Parietal lobe (tissue), 1 donor: ENCODE data around the gene AKAIN1. TPM values are rescaled to one million over a fixed set of nuclear protein-coding genes. Genes with fewer than 3 reads are reported as not detected.

ENCODE experiments used
- total RNA-seq: library from RNA; depleted of rRNA; stranded (reverse); fragments of >200 nt; gene quantifications from one replicate; pipeline ENCODE4 v1.2.3, GENCODE V29; 2014

AKAIN1 gene
- 3.8 TPM for total RNA-seq

DNA sequence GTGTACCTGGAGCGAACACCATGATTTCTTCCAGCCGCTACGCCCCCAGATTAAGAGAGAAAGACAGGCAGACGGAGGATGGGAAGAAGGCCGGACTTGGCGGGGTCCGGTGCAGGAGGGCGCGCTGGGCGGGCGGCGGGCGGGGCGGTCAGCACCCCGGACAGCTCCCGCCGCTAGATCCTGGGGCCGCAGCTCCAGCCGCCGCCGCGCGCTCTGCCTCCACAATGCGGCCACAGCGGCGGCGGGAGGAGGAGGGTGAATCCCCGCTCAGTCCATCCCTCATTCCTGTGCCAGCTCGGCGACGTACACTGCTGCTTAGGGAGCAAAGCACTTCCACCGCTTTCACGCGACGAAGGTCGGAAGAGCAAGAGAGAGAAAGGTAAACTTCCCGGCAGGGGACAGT is at the start of gene AKAIN1:
TSS of gene AKAIN1 (minus strand) at position 226 of the 403 bp plus-strand sequence. CDS start at position 22, 204 bp downstream.

Other genes with a start within 250 kb of the AKAIN1 start
- 27.9 TPM for gene ZBTB14, start 98.5 kb upstream of the AKAIN1 start, total RNA-seq